Peyer's patch (tissue), 4 donors: Measurements from ENCODE around the gene LUC7L3.

Experiments used
- CTCF ChIP-seq, 6 experiments: fragments of 450-650 bp in 4 of 6; fragments of 200-600 bp in 2 of 6; sonication (generic) in 1 of 6; IDR thresholded peaks; one replicate each; pipeline ENCODE4 v1.5.1; 2017 to 2019; ENCODE audit warnings: antibody characterized with exemption in 6 of 6, mild to moderate bottlenecking in 3 of 6, moderate library complexity in 1 of 6
- POLR2A ChIP-seq, 2 donors: fragments of 450-650 bp; IDR thresholded peaks; one replicate each; pipeline ENCODE4 v1.5.1; 2017; ENCODE audit warnings: antibody characterized with exemption in 2 of 2, mild to moderate bottlenecking in 2 of 2, moderate library complexity in 2 of 2

GRCh38 chr17:50754521-50754920, 35.1 kb downstream of the LUC7L3 start:
- TF ChIP-seq CTCF (IDR thresholded peaks at IDR 0.05), result no peak
- no peak for TF ChIP-seq POLR2A (IDR thresholded peaks at IDR 0.05)
